Skeletal muscle satellite cell (primary cell): ENCODE measurements around the gene SNX8.

Source experiments
- H3K27me3 ChIP-seq: 2 replicates; pipeline ENCODE4 v1.7.0; 2013; ENCODE audit warnings: low read length; ENCODE audit not compliant: control insufficient read depth, insufficient read depth
- H3K36me3 ChIP-seq: 2 replicates; pipeline ENCODE4 v1.7.0; 2013; ENCODE audit warnings: mild to moderate bottlenecking, control low read depth, low read length; ENCODE audit not compliant: insufficient read depth
- H3K4me1 ChIP-seq: 2 replicates; pipeline ENCODE4 v1.7.0; 2013; ENCODE audit warnings: low read length; ENCODE audit not compliant: control insufficient read depth, insufficient read depth
- H3K4me2 ChIP-seq: 2 replicates; pipeline ENCODE4 v1.7.0; 2013; ENCODE audit warnings: mild to moderate bottlenecking, low read length
- H3K4me3 ChIP-seq: 2 replicates; pipeline ENCODE4 v1.7.0; 2013; ENCODE audit warnings: low read length
- H3K9ac ChIP-seq: 2 replicates; pipeline ENCODE4 v1.7.0; 2013; ENCODE audit warnings: mild to moderate bottlenecking, low read depth, low read length, moderate library complexity
- H3K9me3 ChIP-seq: replicated peaks from 2 replicates; pipeline ENCODE4 v1.7.0; 2013; ENCODE audit warnings: mild to moderate bottlenecking, control low read depth, low read length

The SNX8 gene

GRCh38 chr7:2233926-2234325 is 80.3 kb downstream of the SNX8 start:
- H3K27me3 ChIP-seq: no peaks in the 10 kb centered on the region
- H3K9ac ChIP-seq: peak overlapping the region; percentile 12
- H3K4me3 ChIP-seq: no peak overlapping the region
- H3K9me3 ChIP-seq: no peaks in the 10 kb centered on the region
- H3K4me2 ChIP-seq: peak overlapping the region; percentile 23
- peaks cover 51% of the 10 kb centered on the region for H3K36me3 ChIP-seq
- peaks cover 27% of the 10 kb centered on the region for H3K4me1 ChIP-seq

DNA sequence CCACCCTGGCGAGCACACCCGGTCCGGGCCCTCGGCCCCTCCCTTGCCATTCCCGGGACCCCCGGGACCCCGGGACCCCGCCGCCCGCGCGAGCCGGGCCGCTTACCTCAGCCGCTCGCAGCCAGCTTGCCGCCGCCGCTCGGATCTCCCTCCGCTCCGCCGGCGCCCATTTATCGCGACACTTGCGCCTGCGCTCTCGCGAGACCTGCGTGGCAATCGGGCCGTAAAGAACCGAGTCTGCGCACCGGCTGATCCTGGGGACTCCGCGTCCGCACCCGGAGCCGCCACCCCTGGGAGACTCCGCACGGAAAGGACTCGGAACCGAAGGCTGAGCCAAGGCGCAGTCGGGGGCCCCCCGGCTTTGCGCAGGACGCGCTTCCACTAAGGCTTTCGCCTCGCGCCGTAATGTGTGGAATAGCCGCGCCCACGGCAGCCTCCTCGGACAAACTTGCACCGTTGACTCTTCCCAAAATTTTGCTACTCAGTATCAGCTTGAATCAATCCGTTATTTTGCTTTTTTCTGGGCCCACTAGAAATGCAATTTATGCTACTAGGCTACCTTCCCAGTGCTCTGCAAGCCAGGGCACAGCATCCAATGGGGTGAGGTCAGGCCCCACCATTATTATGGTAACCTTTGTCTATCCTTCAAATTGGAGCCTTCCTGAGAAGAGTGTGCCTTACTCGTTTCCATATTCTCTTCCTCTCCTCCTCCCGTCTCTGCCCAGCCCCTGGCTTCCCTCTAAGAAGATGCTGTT is 81.3 kb downstream of the SNX8 start, which contains the start of gene MAD1L1:
MAD1L1 (minus strand) TSS at position 180 of the 755 bp plus-strand sequence. CDS start 2,812 bp downstream, outside the sequence.
- no peaks in the 10 kb centered on the region for H3K9me3 ChIP-seq
- H3K27me3 ChIP-seq: no peaks in the 10 kb centered on the region
- H3K9ac ChIP-seq: peak within 1 kb of the TSS; percentile 87
- peak within 1 kb of the TSS; percentile 84 for H3K4me3 ChIP-seq
- peak within 1 kb of the TSS; percentile 83 for H3K4me2 ChIP-seq
- peaks cover 27% of the 10 kb centered on the region for H3K4me1 ChIP-seq
- H3K36me3 ChIP-seq: peaks cover 49% of the 10 kb centered on the region

- H3K4me3 ChIP-seq: peak overlapping the region; percentile 84
- H3K4me2 ChIP-seq: peak overlapping the region; percentile 83
- H3K9ac ChIP-seq: peak overlapping the region; percentile 87
- H3K4me1 ChIP-seq: peaks cover 27% of the 10 kb centered on the region
- no peaks in the 10 kb centered on the region for H3K27me3 ChIP-seq
- no peaks in the 10 kb centered on the region for H3K9me3 ChIP-seq
- H3K36me3 ChIP-seq: peaks cover 48% of the 10 kb centered on the region
These were observed 82.1 kb downstream of the SNX8 start for GRCh38 chr7:2231992-2232765.

- no peak overlapping the region for H3K4me2 ChIP-seq
- peaks cover 37% of the 10 kb centered on the region for H3K36me3 ChIP-seq
- no peak overlapping the region for H3K4me3 ChIP-seq
- no peaks in the 10 kb centered on the region for H3K27me3 ChIP-seq
- H3K9ac ChIP-seq: no peak overlapping the region
- H3K4me1 ChIP-seq: peaks cover 27% of the 10 kb centered on the region
- no peaks in the 10 kb centered on the region for H3K9me3 ChIP-seq
These were observed 83.4 kb downstream of the SNX8 start for GRCh38 chr7:2230882-2231281.

DNA sequence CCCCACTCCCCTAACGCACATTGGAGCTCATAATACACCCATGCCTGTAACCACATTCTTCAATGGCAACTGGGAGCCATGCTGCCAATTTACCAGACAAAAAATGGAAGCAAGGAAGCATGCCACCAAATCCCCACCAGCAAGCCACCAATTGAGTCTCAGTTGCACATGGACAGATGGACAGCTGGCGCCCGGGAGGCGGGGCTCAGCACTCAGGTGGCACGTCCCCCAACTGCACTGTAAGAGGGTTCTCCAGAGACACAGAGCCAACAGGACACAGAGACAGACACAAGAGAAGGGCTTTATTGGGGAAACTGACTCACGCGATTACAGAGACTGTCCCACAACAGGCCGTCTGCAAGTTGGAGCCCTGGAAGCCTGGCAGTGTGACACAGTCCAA is 84.0 kb downstream of the SNX8 start:
- Histone ChIP-seq H3K27me3 (no peaks in the 10 kb centered on the region), H3K36me3 (peaks cover 37% of the 10 kb centered on the region), H3K4me1 (peaks cover 27% of the 10 kb centered on the region), H3K9me3 (no peaks in the 10 kb centered on the region), H3K9ac (no peak overlapping the region), H3K4me3 (no peak overlapping the region), H3K4me2 (no peak overlapping the region)

GRCh38 chr7:2229467-2229866 is 84.8 kb downstream of the SNX8 start:
- Histone ChIP-seq H3K9me3 (no peaks in the 10 kb centered on the region), H3K9ac (no peak overlapping the region), H3K36me3 (peaks cover 33% of the 10 kb centered on the region), H3K4me2 (no peak overlapping the region), H3K27me3 (no peaks in the 10 kb centered on the region), H3K4me3 (no peak overlapping the region), H3K4me1 (peaks cover 20% of the 10 kb centered on the region)

GRCh38 chr7:2228921-2229320 is 85.3 kb downstream of the SNX8 start:
- Histone ChIP-seq H3K4me1 (peaks cover 15% of the 10 kb centered on the region), H3K9ac (no peak overlapping the region), H3K4me3 (no peak overlapping the region), H3K27me3 (no peaks in the 10 kb centered on the region), H3K36me3 (peaks cover 36% of the 10 kb centered on the region), H3K4me2 (no peak overlapping the region), H3K9me3 (no peaks in the 10 kb centered on the region)

DNA sequence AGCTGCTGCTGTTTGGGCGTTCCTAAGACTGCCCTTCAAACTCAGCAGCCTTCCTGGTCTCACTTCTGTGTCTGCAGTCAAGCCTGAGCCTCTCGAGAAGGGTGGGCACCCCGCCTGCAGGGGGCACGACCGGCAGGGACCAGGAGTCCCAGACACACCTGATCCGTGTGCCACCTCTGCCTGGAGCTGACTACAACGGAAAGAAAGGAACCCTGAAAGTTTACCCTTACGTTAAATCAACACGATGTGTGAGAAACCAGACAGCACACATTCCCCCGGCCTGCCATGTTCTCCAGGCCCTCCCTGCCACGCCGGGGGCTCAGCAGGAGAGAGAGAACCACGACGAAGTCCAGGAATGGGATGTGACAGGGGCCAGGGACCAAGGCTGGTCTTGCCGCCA is 86.5 kb downstream of the SNX8 start:
- no peaks in the 10 kb centered on the region for H3K9me3 ChIP-seq
- peaks cover 6% of the 10 kb centered on the region for H3K4me1 ChIP-seq
- H3K4me3 ChIP-seq: no peak overlapping the region
- H3K36me3 ChIP-seq: peaks cover 42% of the 10 kb centered on the region
- H3K27me3 ChIP-seq: no peaks in the 10 kb centered on the region
- H3K9ac ChIP-seq: no peak overlapping the region
- no peak overlapping the region for H3K4me2 ChIP-seq

GRCh38 chr7:2225830-2226229 is 88.4 kb downstream of the SNX8 start:
- Histone ChIP-seq H3K9me3 (no peaks in the 10 kb centered on the region), H3K4me1 (no peaks in the 10 kb centered on the region), H3K36me3 (peaks cover 51% of the 10 kb centered on the region), H3K9ac (no peak overlapping the region), H3K4me2 (no peak overlapping the region), H3K27me3 (no peaks in the 10 kb centered on the region), H3K4me3 (no peak overlapping the region)

DNA sequence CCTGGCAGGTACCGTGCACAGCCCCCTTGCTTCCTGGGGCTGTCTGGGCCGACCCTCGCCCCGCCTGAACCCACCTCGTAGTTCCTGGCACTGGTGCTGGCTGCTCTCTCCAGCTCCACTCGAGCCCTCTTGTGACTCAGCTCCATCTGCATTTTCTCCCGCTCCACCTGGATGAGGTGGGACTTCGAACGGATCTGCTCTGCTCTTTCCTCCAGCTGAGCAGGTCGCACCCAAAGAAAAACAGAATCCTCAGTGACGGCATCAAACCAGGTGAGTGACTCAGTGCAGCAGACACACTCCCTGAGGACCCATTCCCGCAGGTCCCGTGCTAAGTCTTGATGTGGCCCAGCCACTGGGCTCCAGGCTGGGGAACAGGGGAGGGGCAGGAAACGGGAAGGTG is 88.9 kb downstream of the SNX8 start:
- H3K9ac ChIP-seq: no peak overlapping the region
- H3K4me2 ChIP-seq: no peak overlapping the region
- H3K9me3 ChIP-seq: no peaks in the 10 kb centered on the region
- H3K4me3 ChIP-seq: no peak overlapping the region
- H3K36me3 ChIP-seq: peaks cover 56% of the 10 kb centered on the region
- no peaks in the 10 kb centered on the region for H3K27me3 ChIP-seq
- no peaks in the 10 kb centered on the region for H3K4me1 ChIP-seq

DNA sequence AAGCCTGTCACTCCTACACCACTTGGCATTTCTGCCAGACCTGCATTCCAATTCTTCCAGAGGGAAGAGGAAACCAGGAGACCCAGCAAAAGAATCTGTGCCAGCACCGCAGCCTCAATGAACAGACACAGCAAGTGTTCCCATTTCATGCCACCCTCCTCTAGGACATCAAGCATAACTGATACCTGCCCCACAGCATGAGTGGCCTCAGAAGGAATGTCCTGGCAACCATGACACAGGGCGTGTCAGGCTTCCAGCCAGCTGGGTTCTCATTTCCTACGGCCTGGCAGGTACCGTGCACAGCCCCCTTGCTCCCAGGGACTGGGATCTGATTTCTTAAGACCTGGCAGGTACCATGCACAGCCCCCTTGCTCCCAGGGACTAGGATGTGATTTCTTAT is 89.3 kb downstream of the SNX8 start:
- no peak overlapping the region for H3K9ac ChIP-seq

More for the DNA sequence above, 89.3 kb downstream of the SNX8 start:
- no peak overlapping the region for H3K4me2 ChIP-seq
- H3K9me3 ChIP-seq: no peaks in the 10 kb centered on the region
- no peak overlapping the region for H3K4me3 ChIP-seq
- H3K4me1 ChIP-seq: no peaks in the 10 kb centered on the region
- H3K27me3 ChIP-seq: no peaks in the 10 kb centered on the region
- H3K36me3 ChIP-seq: peaks cover 53% of the 10 kb centered on the region
